DMS153 treated with DMSO at 0.1 percent for 48 hours (cell line): ENCODE results near the gene FBXW8.

ENCODE experiments used
- DNase-seq: peaks from one replicate; lab custom pipeline; 2025; ENCODE audit not compliant: unreplicated experiment; lab: John Stamatoyannopoulos, UW

Gene FBXW8

GRCh38 chr12:116990971-116991966, 80.5 kb downstream of the FBXW8 start:
- no peak for DNase-seq

GRCh38 chr12:116996093-116996492, 85.3 kb downstream of the FBXW8 start:
- no peak for DNase-seq

- DNase-seq: no peak
Measured at GRCh38 chr12:116996621-116997020, 85.9 kb downstream of the FBXW8 start.

- no peak for DNase-seq
Measured at GRCh38 chr12:116999066-116999465, 88.3 kb downstream of the FBXW8 start.

GRCh38 chr12:117000316-117000715, 89.6 kb downstream of the FBXW8 start:
- no peak for DNase-seq

- no peak for DNase-seq
Measured at GRCh38 chr12:117002051-117002817, 91.5 kb downstream of the FBXW8 start.

GRCh38 chr12:117003883-117004404, 93.2 kb downstream of the FBXW8 start:
- DNase-seq: no peak

GRCh38 chr12:117005417-117006046, 94.8 kb downstream of the FBXW8 start:
- no peak for DNase-seq

GRCh38 chr12:117006333-117006732, 95.6 kb downstream of the FBXW8 start:
- no peak for DNase-seq

GRCh38 chr12:117007577-117007976, 96.8 kb downstream of the FBXW8 start:
- DNase-seq: no peak

GRCh38 chr12:117009759-117010158, 99.0 kb downstream of the FBXW8 start:
- no peak for DNase-seq

- no peak for DNase-seq
Measured at GRCh38 chr12:117010693-117011451, 100.1 kb downstream of the FBXW8 start.

GRCh38 chr12:117011988-117012805, 101.4 kb downstream of the FBXW8 start:
- no peak for DNase-seq

GRCh38 chr12:117013726-117014125, 103.0 kb downstream of the FBXW8 start:
- DNase-seq: no peak

GRCh38 chr12:117014342-117014887, 103.7 kb downstream of the FBXW8 start:
- DNase-seq: no peak

GRCh38 chr12:117015811-117016210, 105.1 kb downstream of the FBXW8 start:
- no peak for DNase-seq

GRCh38 chr12:117017807-117018206, 107.1 kb downstream of the FBXW8 start:
- DNase-seq: no peak

GRCh38 chr12:117018276-117018675, 107.5 kb downstream of the FBXW8 start:
- no peak for DNase-seq

- DNase-seq: no peak
Measured at GRCh38 chr12:117018685-117019084, 107.9 kb downstream of the FBXW8 start.
